HepG2 (cell line): ENCODE results near the gene CNP. TPM values are rescaled to one million over a fixed set of nuclear protein-coding genes. Genes with fewer than 3 reads are reported as not detected.

ENCODE experiments used
- ARID2 ChIP-seq: sonication (generic); formaldehyde crosslinking; IDR thresholded peaks from 2 replicates; pipeline ENCODE4 v1.8.1; 2022; ENCODE audit warnings: mild to moderate bottlenecking, missing genetic modification reagents, borderline replicate concordance
- ARID3A ChIP-seq: IDR thresholded peaks from 2 replicates; pipeline ENCODE4 v1.6.1; 2012; ENCODE audit warnings: low read depth, low read length, improper control_type of control experiment
- BORCS8-MEF2B ChIP-seq: sonication (generic); formaldehyde crosslinking; IDR thresholded peaks from 2 replicates; pipeline ENCODE4 v1.8.0; 2022; ENCODE audit warnings: mild to moderate bottlenecking, missing genetic modification reagents
- EZH2 ChIP-seq: conservative IDR thresholded peaks from 2 replicates; pipeline ENCODE4 v1.6.1; 2012; ENCODE audit warnings: mild to moderate bottlenecking, low read depth, low read length, moderate library complexity
- GPBP1L1 ChIP-seq: sonication (generic); formaldehyde crosslinking; IDR thresholded peaks from 2 replicates; pipeline ENCODE4 v1.5.0; 2020; ENCODE audit warnings: mild to moderate bottlenecking, missing genetic modification reagents
- GRHL1 ChIP-seq: sonication (generic); formaldehyde crosslinking; conservative IDR thresholded peaks from 2 replicates; pipeline ENCODE4 v1.8.0; 2022; ENCODE audit warnings: missing genetic modification reagents
- HOXA3 ChIP-seq: sonication (generic); formaldehyde crosslinking; IDR thresholded peaks from 2 replicates; pipeline ENCODE4 v1.5.0; 2020; ENCODE audit warnings: missing genetic modification reagents
- IRF1 ChIP-seq: sonication (generic); formaldehyde crosslinking; IDR thresholded peaks from 2 replicates; pipeline ENCODE4 v1.4.0; 2020; ENCODE audit warnings: low read depth, mild to moderate bottlenecking, missing genetic modification reagents
- NFYC ChIP-seq: IDR thresholded peaks from 2 replicates; pipeline ENCODE4 v1.6.1; 2016; ENCODE audit warnings: missing genetic modification reagents, missing compliant biosample characterization
- RFXAP ChIP-seq: sonication (generic); formaldehyde crosslinking; IDR thresholded peaks from 2 replicates; pipeline ENCODE4 v1.4.0; 2020; ENCODE audit warnings: missing genetic modification reagents, borderline replicate concordance
- ZBTB43 ChIP-seq: sonication (generic); formaldehyde crosslinking; conservative IDR thresholded peaks from 2 replicates; pipeline ENCODE4 v1.4.0; 2020; ENCODE audit warnings: missing genetic modification reagents
- ZEB1 ChIP-seq: IDR thresholded peaks from 2 replicates; pipeline ENCODE4 v1.6.1; 2012; ENCODE audit warnings: mild to moderate bottlenecking, low read depth, inconsistent platforms; ENCODE audit not compliant: insufficient replicate concordance
- ZFP91 ChIP-seq: sonication (generic); formaldehyde crosslinking; IDR thresholded peaks from 2 replicates; pipeline ENCODE4 v1.9.0; 2022; ENCODE audit warnings: missing genetic modification reagents, mild to moderate bottlenecking, borderline replicate concordance
- ZNF253 ChIP-seq: sonication (generic); formaldehyde crosslinking; IDR thresholded peaks from 2 replicates; pipeline ENCODE4 v1.8.0; 2022; ENCODE audit warnings: mild to moderate bottlenecking, missing genetic modification reagents, borderline replicate concordance
- ZNF329 ChIP-seq: sonication (generic); formaldehyde crosslinking; IDR thresholded peaks from 2 replicates; pipeline ENCODE4 v1.9.0; 2021; ENCODE audit warnings: low read depth, mild to moderate bottlenecking, missing genetic modification reagents
- ZNF362 ChIP-seq: sonication (generic); formaldehyde crosslinking; IDR thresholded peaks from 2 replicates; pipeline ENCODE4 v1.4.0; 2020; ENCODE audit warnings: missing genetic modification reagents, mild to moderate bottlenecking, borderline replicate concordance
- ZNF746 ChIP-seq: sonication (generic); formaldehyde crosslinking; IDR thresholded peaks from 2 replicates; pipeline ENCODE4 v1.8.0; 2022; ENCODE audit warnings: mild to moderate bottlenecking, missing genetic modification reagents
- ZNF792 ChIP-seq: IDR thresholded peaks from 2 replicates; pipeline ENCODE4 v1.6.1; 2016
- polyA plus RNA-seq, 8 experiments: library from polyadenylated mRNA; depleted of rRNA in 3 of 8; stranded (reverse) in 7 of 8; unstranded in 1 of 8; fragments of >200 nt; fragmentation: Illumina TruSeq in 4 of 8; extraction: Trizol in 4 of 8; gene quantifications; 2 replicates each; pipeline versions ENCODE4 v1.2.1 to v1.2.3, GENCODE V29; 2011 to 2016; ENCODE audit warnings: low read depth in 4 of 8, missing spikeins in 1 of 8, mixed read lengths in 1 of 8; ENCODE audit not compliant: insufficient read depth in 1 of 8
- total RNA-seq, 5 experiments: library from RNA; depleted of rRNA; stranded (reverse); fragments of >200 nt; fragmentation: Illumina TruSeq; extraction: Trizol; gene quantifications; 2 replicates each; pipeline ENCODE4 v1.2.3, GENCODE V29; 2016; ENCODE audit warnings: low read depth in 1 of 5

CNP gene
- total and polyA plus RNA-seq, 2 of the 13 experiments (the other 11 are each of a cell fraction or from before 2014, with no cell fraction given) = 97.2 to 161 TPM

GRCh38 chr17:41930009-41930832, 36.4 kb upstream of the CNP start, which contains the start of gene ODAD4 (continued):
- TF ChIP-seq ZNF746 (CRISPR knock-in tag) = no peak
- TF ChIP-seq ZNF792 = peak; percentile 93
- TF ChIP-seq ZNF362 (CRISPR knock-in tag) = peak; percentile 59; the same call in 1 of the 2 replicates
- peak; percentile 94 for TF ChIP-seq HOXA3
- TF ChIP-seq RFXAP (CRISPR knock-in tag) = peak; percentile 84; the same call in 1 of the 2 replicates
- no peak for TF ChIP-seq ZEB1
- TF ChIP-seq ARID3A = peak; percentile 52; the same call in 1 of the 2 replicates
- 0 out of 2 replicates have a peak, but pooled peaks have one; percentile 68 for TF ChIP-seq IRF1 (CRISPR knock-in tag)
- TF ChIP-seq BORCS8-MEF2B = 0 out of 2 replicates have a peak, but pooled peaks have one; percentile 83
- no peak for TF ChIP-seq ZNF329
- peak; percentile 93 for TF ChIP-seq ZBTB43 (CRISPR knock-in tag)
- no peak for TF ChIP-seq GRHL1
- TF ChIP-seq ZNF253 (CRISPR knock-in tag) = 0 out of 2 replicates have a peak, but pooled peaks have one; percentile 29
- TF ChIP-seq NFYC (CRISPR knock-in tag) = peak; percentile 43; the same call in 1 of the 2 replicates
- TF ChIP-seq ARID2 = no peak
- no peak for TF ChIP-seq GPBP1L1
- no peak for TF ChIP-seq EZH2
- TF ChIP-seq ZFP91 (CRISPR knock-in tag) = peak; percentile 92
